ENCODE measurements around the gene STOML2. TPM values are rescaled to one million over a fixed set of nuclear protein-coding genes. Genes with fewer than 3 reads are reported as not detected.

The STOML2 gene
- total RNA-seq, 1 donor from 2014 or later: 124 TPM

GRCh38 chr9:35072461-35073278 lies 30.3 kb downstream of the STOML2 start, which contains the start of gene VCP:
Gene VCP, minus strand, starts transcription at chr9:35072625. Its CDS starts 272 bp downstream, at chr9:35072353.
- peak; percentile 100 for DNase-seq (ENCODE audit: low read depth)

- DNase-seq (ENCODE audit: low read depth): peak; percentile 85
Observed at GRCh38 chr9:35071814-35072460, 31.0 kb downstream of the STOML2 start.

GRCh38 chr9:35070823-35071813 lies 31.8 kb downstream of the STOML2 start:
- DNase-seq (ENCODE audit: low read depth): peak; percentile 35

GRCh38 chr9:35069020-35069419 lies 33.9 kb downstream of the STOML2 start:
- no peak for DNase-seq (ENCODE audit: low read depth)

DNA sequence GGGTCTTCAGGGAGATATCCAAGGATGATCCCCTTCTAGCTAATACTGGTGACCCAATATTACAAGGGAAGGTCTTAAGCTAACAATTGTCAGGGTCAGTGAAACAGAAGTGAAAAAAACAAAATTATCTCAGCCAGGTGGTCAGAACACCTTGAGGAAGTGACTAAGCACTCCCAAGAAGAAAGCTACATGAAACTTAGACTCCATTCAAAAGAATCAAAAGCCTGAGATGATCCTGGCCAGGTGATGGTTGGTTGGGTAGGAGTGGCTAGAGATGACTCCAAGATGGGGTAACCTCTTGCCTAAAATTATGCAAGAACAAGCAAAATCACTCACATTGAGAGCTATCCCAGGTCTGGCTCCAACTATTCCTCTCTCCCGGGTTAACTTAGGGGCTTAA lies 35.9 kb downstream of the STOML2 start:
- DNase-seq (ENCODE audit: low read depth): no peak

GRCh38 chr9:35060548-35061207 lies 42.3 kb downstream of the STOML2 start:
- DNase-seq (ENCODE audit: low read depth): no peak

DNA sequence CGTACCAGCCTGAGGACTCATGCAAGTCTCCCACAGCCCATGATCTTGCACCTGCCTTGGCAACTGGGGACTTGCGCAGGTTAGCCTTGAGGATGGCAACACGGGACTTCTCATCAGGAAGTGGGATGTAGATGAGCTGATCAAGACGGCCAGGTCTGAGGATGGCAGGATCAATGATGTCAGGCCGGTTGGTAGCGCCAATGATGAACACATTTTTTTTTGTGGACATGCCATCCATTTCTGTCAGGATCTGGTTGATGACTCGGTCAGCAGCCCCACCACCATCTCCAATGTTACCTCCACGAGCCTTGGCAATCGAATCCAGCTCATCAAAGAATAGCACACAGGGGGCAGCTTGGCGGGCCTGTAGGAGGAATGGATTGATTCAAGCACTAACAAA lies 43.5 kb downstream of the STOML2 start:
- no peak for DNase-seq (ENCODE audit: low read depth)

GRCh38 chr9:35057271-35057620 lies 45.7 kb downstream of the STOML2 start:
- no peak for DNase-seq (ENCODE audit: low read depth)

GRCh38 chr9:35056571-35057270 lies 46.2 kb downstream of the STOML2 start:
- no peak for DNase-seq (ENCODE audit: low read depth)

- DNase-seq (ENCODE audit: low read depth): no peak
Observed at GRCh38 chr9:35054871-35055644, 47.9 kb downstream of the STOML2 start.

DNA sequence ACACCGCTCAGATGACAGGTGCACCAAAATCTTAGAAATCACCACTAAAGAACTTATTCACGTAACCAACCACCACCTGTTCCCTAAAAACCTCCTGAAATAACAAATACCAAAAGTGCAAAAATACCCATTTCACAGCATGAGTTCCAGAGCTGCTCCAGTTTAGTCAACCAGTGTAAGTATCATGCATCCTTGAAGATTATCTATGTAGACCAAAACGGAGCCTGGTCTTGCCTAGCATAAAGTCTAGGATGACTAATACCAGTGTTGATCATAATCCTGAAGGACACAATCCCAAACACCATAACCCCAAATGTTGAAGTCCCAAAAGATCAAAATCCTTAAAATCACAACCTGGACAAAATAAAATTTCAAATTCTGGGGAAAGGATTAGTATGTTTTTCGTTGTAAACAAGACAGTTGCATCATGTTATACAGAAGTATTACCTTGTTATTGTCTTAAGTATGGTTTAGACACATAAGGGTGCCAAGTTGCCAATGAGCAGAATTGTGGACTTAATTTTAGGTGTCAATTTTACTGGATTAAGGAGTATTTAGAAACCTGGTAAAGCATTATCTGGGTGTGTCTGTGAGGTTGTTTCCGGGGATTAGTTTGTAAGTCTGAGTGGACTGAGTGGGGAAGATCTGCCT lies 48.6 kb downstream of the STOML2 start:
- DNase-seq (ENCODE audit: low read depth): no peak

DNA sequence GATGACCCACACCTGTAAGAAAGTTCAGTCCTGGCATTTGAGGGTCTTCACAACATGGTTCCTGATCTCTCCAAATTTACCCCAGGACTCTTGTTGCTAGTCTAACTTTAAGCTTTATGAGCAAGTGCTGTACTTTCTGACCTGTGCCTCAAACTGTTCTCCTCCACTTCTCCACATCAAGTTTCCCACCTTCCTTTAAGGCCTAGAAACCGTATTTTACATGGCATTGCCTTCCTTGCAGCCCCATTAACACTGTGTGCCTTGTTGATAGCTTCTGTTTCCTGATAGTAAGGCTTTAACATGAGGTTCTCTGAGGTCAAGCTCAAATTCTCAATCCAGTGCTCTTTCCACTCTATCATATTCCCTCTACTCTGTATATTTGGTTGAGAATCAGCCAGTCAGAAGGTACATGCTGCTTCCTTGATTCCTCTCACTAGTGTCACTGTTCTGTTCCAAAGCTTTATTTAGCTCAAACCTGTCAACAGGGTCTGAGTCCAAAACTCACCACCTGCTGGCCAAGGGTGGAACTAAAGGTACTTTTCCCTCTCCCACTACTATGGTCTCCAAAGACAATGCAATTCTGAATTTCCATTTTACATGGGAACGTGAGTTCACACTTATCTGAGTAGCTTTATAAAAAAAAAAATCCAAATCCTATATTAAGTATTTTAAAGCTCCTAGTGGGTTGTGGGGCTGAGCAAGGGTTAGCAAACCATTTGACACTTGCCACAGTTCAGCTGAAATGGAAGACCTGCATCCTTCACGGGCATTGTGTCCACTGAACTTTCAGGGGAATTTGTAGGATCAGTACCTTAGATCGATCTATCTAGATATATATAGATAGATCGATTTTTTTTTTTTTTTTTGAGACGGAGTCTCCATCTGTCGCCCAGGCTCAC lies 51.6 kb downstream of the STOML2 start:
- DNase-seq (ENCODE audit: low read depth): peak; percentile 73

Other genes with a start within 250 kb of the STOML2 start
- not detected in 2 replicates for gene PHF24, start 144.8 kb downstream of the STOML2 start, total RNA-seq
- gene DNAJB5, start 113.4 kb downstream of the STOML2 start, total RNA-seq: 71.7 and 74.5 TPM in 2 replicates
- 338 and 383 TPM in 2 replicates for gene VCP, start 30.5 kb downstream of the STOML2 start, total RNA-seq
- gene FANCG, start 23.2 kb downstream of the STOML2 start, total RNA-seq: 6.1 and 8.7 TPM in 2 replicates
- gene PIGO, start 6.5 kb downstream of the STOML2 start, total RNA-seq: 17.3 and 17.6 TPM in 2 replicates
- 56.6 and 58.7 TPM in 2 replicates for gene ATOSB, start 12.7 kb upstream of the STOML2 start, total RNA-seq
- 19.0 and 22.9 TPM in 2 replicates for gene UNC13B, start 58.9 kb upstream of the STOML2 start, total RNA-seq

All from myocyte (in vitro differentiated cells).